Testis (tissue), 2 donors: ENCODE results near the gene CFDP1.

Experiments
- POLR2A ChIP-seq: fragments of 450-650 bp; IDR thresholded peaks from one replicate; pipeline ENCODE4 v1.6.1; 2017; ENCODE audit warnings: antibody characterized with exemption, mild to moderate bottlenecking, moderate library complexity
- TF ChIP-seq, protein P1 (sequence below), 3 experiments: fragments of 450-650 bp in 2 of 3; fragments of 200-600 bp in 1 of 3; sonication (generic) in 1 of 3; IDR thresholded peaks; one replicate each; pipeline ENCODE4 v1.5.1; 2016 to 2019; ENCODE audit warnings: antibody characterized with exemption in 3 of 3, mild to moderate bottlenecking in 2 of 3, moderate library complexity in 1 of 3

DNA sequence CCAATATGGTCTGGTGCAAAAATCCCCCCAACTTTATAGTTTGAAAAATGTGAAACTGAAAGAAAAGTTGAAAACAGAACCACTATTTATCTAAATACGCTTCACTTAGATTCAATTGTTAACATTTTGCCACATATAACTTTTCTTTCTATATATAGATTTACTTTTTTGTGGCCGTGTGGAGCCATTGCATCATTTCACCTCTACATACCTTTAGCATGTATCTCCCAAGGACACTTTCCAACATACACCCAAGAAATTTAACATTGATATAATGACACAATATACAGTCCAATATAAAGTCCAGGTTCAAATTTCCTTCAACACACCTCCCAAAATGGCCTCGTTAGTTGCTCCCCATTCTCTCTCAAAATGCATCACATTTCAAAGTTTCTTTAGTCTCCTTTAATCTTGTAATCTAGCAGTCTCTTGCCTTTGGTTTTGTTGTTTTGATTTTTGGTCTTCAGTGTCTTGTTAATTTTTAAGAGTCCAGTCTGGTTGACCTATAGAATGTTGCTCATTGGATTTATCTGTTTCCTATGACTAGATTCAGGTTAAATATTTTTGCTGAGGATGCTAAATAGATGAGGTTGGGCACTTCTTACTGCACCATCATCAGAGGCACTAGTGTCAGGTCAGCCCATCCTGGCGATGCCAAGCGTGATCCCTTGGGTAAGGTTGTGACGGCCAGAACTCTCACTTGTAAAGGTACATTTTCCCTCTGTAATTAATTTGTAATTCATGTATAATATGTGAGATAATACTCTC lies 117.6 kb downstream of the CFDP1 start:
- TF ChIP-seq, protein P1, sequence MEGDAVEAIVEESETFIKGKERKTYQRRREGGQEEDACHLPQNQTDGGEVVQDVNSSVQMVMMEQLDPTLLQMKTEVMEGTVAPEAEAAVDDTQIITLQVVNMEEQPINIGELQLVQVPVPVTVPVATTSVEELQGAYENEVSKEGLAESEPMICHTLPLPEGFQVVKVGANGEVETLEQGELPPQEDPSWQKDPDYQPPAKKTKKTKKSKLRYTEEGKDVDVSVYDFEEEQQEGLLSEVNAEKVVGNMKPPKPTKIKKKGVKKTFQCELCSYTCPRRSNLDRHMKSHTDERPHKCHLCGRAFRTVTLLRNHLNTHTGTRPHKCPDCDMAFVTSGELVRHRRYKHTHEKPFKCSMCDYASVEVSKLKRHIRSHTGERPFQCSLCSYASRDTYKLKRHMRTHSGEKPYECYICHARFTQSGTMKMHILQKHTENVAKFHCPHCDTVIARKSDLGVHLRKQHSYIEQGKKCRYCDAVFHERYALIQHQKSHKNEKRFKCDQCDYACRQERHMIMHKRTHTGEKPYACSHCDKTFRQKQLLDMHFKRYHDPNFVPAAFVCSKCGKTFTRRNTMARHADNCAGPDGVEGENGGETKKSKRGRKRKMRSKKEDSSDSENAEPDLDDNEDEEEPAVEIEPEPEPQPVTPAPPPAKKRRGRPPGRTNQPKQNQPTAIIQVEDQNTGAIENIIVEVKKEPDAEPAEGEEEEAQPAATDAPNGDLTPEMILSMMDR (IDR thresholded peaks at IDR 0.05) = no peak
- TF ChIP-seq POLR2A = no peak
